Measurements from ENCODE around the gene ZNF746. TPM values are rescaled to one million over a fixed set of nuclear protein-coding genes. Genes with fewer than 3 reads are reported as not detected.

Gene ZNF746
- 18.1 and 19.2 TPM in 2 replicates for total RNA-seq

DNA sequence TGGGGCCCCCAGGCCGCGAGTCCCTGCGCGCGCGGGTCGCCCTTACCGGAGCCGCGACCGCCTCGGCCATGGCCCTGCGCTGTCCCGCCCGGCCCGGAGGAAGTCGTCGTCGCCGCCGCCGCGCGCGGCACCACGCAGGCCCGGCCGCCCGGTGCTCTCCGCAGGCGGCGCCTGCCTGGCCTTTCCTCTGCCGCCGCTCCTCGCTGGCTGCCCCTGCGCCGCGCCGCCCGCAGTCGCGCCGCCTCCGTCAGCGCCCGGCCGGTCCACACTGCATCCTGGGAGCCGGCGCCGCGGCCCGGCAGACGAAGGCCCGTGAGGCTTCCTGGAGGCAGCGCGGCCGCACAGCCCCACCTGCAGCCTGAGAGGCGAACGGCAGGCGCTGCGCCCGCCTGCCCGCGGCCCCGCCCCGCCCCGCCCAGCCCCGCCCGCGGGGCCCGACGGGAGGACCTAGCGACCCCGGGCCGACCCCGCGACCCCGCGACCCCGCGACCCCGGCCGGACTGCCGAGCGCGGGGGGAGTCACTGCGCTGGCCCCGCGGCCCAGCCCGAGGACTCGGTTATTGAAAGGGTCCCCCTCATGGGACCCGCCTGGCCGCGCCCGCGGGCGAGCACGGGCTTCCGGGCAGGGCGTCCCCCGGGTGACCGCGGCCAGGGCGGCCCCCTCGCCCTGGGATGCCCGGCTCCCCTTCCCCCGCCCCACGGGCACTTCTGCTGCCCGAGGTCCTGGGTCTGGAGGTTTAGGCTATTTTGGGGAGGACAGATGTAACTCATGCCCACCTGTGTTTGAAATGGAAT, at the start of gene ZNF746:
ZNF746 (minus strand) TSS at position 343 of the 795 bp plus-strand sequence; CDS start at position 70, 273 bp downstream.

DNA sequence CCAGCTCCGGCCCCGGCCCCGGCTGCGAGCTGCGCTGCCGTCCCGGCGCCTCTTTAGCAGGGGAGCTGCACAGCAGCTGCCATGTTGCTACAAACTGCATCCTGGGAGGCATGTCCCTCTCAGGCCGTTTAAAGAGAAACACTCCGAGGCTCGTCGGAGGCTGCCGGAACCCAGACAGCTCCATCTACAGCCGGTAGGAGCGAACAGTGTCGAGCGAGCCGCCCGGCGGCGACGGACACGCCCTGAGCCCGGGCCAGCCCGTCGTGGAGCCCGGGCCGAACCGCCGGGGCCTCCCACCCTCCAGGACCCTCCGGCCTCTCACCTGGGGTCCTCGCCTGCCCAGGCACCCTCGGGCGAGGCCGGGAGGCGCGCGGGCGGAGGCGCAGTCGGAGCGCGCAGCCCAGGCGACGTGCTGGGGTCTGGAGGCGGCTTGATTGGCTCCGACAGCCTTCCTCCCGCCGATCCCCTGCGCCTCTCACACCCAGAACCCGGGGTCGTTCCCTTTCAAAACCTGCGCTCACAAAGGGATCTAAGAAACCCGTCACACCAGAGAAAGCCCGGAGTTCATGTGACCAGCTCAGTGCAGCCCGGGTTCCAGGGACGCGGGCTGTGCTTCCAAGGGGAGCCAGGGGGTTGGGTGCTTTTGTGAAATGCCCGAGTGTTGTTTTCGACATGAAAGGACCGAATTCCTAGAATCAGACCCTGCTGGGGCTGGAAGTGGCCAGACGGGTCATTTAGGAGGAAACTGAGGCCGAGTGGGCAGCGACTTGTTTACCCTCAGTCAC, 36.9 kb downstream of the ZNF746 start, which contains the start of gene ZNF777:
ZNF777 (minus strand) TSS at position 570 of the 785 bp plus-strand sequence. CDS start 5,040 bp downstream, outside the sequence.

Other genes with a start within 250 kb of the ZNF746 start
- gene ZNF783, start 235.6 kb downstream of the ZNF746 start, total RNA-seq, result 9.1 and 12.5 TPM in 2 replicates
- gene ZNF777, start 36.7 kb downstream of the ZNF746 start, total RNA-seq, result 2.4 and 4.4 TPM in 2 replicates